Measurements from ENCODE around the gene ZC3HAV1.
"Not testable (repeated sequence)": the region's sequence is repeated elsewhere in the genome, so short reads cannot be mapped to it uniquely, and the experiment has no call there.

ZC3HAV1 gene

DNA sequence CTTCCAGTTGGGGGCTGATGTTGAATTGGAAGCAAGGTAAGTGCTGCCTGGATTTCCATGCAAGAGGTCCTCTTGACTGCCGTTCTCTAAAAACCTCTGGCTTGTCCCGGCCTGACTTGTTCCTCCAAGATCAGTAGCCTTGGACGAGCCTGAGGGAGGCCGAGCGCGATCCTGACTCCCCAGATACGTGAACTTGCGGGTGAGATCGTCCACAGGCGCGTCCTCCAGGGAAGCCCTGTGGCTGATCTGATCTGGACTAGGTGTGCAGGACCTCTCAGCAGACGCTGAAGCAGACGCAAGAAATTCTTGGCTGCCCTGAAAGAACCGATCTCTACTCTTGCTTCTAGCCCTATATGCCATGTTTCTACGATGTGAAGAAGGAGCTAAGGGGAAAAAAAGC, 29.7 kb downstream of the ZC3HAV1 start:
- TF ChIP-seq, protein P1, sequence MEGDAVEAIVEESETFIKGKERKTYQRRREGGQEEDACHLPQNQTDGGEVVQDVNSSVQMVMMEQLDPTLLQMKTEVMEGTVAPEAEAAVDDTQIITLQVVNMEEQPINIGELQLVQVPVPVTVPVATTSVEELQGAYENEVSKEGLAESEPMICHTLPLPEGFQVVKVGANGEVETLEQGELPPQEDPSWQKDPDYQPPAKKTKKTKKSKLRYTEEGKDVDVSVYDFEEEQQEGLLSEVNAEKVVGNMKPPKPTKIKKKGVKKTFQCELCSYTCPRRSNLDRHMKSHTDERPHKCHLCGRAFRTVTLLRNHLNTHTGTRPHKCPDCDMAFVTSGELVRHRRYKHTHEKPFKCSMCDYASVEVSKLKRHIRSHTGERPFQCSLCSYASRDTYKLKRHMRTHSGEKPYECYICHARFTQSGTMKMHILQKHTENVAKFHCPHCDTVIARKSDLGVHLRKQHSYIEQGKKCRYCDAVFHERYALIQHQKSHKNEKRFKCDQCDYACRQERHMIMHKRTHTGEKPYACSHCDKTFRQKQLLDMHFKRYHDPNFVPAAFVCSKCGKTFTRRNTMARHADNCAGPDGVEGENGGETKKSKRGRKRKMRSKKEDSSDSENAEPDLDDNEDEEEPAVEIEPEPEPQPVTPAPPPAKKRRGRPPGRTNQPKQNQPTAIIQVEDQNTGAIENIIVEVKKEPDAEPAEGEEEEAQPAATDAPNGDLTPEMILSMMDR (IDR thresholded peaks at IDR 0.05; ENCODE audit: extremely low read depth, insufficient read depth, missing control alignments), result no peak
- in situ Hi-C loops (cut with MboI; ENCODE audit: low pct_unique_long_range_greater_than_20kb, low sequenced_read_pairs, unreplicated experiment), result no loop called here
- DNase-seq (ENCODE audit: low spot score), result no peak

DNA sequence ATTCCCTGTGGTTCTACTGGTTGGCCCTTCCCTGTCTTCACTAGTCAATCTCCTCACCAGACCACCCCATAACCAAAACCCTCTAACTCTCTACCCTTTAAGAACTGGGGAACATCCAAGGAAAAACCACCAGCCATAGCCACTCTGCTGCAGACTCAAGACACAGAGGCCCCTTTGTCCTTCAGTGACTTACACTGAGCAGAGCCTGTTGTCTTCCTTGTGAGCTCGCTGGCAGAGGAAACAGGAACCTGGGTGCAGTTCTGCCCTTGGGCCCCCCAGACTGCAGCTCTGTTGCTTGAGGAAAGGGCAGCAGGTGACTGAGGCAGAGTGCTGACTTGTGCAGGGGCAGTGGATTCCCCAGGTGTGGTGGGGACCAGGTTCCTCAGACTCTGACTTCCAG, 30.6 kb downstream of the ZC3HAV1 start:
- no peak for DNase-seq (ENCODE audit: low spot score)
- TF ChIP-seq, protein P1 (IDR thresholded peaks at IDR 0.05; ENCODE audit: extremely low read depth, insufficient read depth, missing control alignments), result no peak
- in situ Hi-C loops (cut with MboI; ENCODE audit: low pct_unique_long_range_greater_than_20kb, low sequenced_read_pairs, unreplicated experiment), result no loop called here

DNA sequence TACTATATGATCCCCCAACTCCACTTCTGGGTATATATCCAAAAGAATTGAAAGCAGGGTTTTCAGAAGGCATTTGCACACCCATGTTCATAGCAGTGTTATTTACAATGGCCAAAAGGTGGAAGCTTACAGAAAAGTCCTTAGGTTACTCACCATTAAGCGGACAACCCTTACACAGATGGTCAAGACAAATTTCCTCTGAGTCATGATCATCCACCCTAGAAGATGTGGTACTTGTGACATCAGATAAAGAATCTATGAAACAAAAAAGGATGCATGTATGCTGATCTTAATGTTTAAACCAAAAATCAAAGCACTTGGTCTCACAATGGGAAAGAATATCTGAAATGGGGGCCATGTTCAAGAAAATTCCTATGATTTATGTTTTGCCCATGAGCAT, 31.1 kb downstream of the ZC3HAV1 start:
- in situ Hi-C loops (cut with MboI; ENCODE audit: low pct_unique_long_range_greater_than_20kb, low sequenced_read_pairs, unreplicated experiment), result no loop called here
- TF ChIP-seq, protein P1 (IDR thresholded peaks at IDR 0.05; ENCODE audit: extremely low read depth, insufficient read depth, missing control alignments), result no peak
- DNase-seq (ENCODE audit: low spot score), result no peak

DNA sequence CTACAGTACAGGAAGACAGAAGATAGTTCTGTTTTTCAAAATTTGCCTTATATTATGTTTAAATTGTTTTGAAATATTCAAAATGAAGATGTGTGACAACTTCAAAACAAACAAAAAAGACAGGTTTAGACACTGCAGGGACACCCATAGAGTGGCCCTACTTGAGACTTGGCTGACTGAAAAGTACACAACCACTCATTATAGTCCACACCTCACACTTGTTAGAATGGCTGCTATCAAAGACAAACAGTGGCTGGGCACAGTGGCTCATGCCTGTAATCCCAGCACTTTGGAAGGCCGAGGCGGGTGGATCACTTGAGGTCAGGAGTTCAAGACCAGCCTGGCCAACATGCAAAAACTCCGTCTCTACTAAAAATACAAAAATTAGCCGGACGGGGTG, 31.8 kb downstream of the ZC3HAV1 start:
- DNase-seq (ENCODE audit: low spot score); in situ Hi-C loops (cut with MboI; ENCODE audit: low pct_unique_long_range_greater_than_20kb, low sequenced_read_pairs, unreplicated experiment): not testable (repeated sequence)

DNA sequence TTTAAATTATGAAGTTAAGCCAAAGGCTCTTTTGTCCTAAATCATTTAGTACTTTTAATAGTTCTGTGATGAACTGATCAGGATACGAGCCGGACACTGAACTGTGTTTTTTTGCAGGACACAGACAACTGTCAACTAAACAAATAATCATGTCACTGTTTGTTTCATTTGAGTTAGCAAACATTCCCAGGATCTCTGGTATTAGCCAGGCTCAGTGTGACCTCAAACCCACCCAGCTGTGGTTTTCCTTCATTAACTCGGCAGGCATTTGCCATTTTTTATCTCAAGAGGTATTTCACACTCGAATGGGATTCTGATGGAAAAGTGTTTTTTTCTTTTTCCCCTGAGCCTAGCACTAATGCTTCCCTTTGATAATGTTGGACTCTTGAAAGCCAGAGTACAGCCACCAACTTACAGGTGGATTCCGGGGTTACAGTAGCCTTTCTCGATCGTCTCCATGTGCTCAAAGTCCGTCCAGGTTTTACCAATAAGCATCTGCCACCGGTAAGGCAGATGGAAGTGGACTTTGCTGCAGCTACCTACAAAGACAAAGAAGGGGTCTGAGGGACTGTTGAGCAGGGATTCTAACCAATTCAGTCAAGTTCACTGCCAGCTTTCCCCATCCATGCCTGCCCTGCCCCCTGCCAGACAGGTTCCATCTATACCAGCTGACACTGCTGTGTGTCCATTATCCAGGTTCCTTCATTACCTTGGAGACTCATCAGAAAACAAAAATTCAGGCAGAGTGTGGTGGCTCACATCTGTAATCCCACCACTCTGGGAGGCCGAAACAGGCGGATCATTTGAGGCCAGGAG, 33.4 kb downstream of the ZC3HAV1 start:
- in situ Hi-C loops (cut with MboI; ENCODE audit: low pct_unique_long_range_greater_than_20kb, low sequenced_read_pairs, unreplicated experiment), result no loop called here
- TF ChIP-seq, protein P1 (IDR thresholded peaks at IDR 0.05; ENCODE audit: extremely low read depth, insufficient read depth, missing control alignments), result no peak
- no peak for DNase-seq (ENCODE audit: low spot score)

DNA sequence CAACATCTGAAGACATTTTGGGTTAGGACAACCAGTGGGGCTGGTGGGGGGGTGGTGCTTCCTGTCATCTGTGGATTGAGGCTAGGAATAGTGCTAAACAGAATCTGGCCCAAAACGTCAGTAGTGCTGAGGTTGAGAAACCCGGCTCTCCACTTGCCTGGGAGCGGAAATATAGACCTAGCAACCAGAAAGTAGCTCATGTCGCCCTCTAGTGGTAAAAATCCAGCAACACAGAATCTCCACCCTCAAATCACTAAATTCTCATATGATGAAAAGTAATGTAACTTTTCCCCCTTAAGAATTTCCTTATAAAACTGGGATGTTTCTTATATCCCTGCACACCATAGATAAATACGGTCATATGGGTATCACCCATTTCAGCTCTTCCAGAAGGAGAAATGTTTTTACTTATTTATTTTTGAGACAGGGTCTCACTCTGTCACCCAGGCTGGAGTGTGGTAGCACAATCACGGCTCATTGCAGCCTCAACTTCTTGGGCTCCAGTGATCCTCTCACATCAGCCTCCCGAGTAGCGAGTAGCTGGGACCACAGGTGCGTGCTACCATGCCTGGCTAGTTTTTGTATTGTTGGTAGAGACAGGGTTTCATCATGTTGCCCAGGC, 34.4 kb downstream of the ZC3HAV1 start:
- in situ Hi-C loops (cut with MboI; ENCODE audit: low pct_unique_long_range_greater_than_20kb, low sequenced_read_pairs, unreplicated experiment), result no loop called here
- TF ChIP-seq, protein P1 (IDR thresholded peaks at IDR 0.05; ENCODE audit: extremely low read depth, insufficient read depth, missing control alignments), result peak; percentile 73
- peak; percentile 65 for DNase-seq (ENCODE audit: low spot score)

DNA sequence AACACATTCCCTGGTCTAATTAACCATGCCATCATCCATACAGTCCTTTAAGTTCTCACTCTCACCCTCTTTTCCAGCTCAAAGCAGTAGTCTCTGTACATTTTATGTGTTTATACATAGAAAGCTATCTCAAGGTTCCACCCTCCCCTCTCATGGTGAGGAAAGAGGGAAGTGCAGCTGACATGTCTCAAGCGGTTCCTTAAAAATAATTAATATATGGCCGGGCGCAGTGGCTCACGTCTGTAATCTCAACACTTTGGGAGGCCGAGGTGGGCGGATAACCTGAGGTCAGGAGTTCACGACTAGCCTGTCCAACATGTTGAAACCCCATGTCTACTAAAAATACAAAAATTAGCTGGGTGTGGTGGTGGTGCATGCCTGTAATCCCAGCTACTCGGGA, 36.7 kb downstream of the ZC3HAV1 start:
- TF ChIP-seq, protein P1 (IDR thresholded peaks at IDR 0.05; ENCODE audit: extremely low read depth, insufficient read depth, missing control alignments), result no peak
- no peak for DNase-seq (ENCODE audit: low spot score)
- in situ Hi-C loops (cut with MboI; ENCODE audit: low pct_unique_long_range_greater_than_20kb, low sequenced_read_pairs, unreplicated experiment), result no loop called here

Measured in GM13977 (cell line).